Stimulated activated CD4-positive, alpha-beta T cell treated with anti-CD3 and anti-CD28 coated beads, Interleukin-2, amount 100 ng/mL, for 24 hours (primary cell): ENCODE results near the gene METRN.
A peak's percentile ranks its signal among the peaks of the same experiment; 100 is the strongest.

ENCODE experiments used
- DNase-seq, 2 donors: peaks; one replicate each; pipeline ENCODE4 v3.0.0-alpha.2; 2020

The METRN gene

DNA sequence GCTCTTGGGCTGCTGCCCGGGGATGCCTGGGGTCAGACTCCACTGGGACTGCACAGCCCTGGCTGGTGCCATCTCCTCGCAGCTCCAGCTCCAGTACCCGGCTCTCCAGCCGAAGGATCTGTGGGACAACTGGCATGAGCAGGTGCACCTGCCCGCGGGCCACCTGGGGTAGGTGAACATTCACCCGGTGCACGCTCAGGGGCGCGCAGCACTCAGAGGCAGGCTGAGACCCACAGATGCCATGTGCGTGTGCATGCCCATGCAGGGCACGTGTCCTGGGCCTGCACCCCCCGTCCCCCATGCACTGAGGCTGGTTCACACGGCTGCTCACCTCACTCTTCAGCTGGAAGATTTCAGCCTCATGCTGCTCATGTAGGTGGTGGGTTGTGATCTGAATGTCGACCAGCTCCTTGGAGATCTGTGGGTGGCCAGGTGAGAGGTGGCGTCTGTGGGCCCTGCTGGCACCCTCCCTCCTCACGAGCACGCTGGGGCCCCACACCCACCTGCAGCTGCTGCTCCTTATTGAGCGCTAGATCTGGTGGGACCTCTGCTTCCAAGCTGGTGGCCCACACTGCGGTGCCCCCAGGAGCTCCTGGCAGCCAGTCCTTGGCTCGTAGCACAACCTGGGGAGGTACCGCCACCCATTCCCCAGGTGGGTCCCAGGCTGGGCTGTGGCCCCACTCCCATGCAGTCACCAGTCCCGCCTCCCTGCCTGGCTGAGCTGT is 10.7 kb downstream of the METRN start:
- DNase-seq: no peak

DNA sequence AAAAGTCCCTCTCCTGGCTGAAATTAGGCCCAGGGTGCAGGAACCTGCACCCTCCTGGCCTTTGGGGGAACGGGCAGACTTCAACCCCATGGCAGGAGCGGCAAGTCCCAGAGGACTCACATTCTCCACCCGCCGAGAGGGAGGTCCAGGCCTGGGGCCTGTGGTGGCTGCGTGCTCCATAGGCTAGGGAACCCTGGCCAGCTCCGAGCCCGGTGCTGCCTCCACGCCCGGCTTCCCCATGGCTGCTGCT is 11.2 kb downstream of the METRN start:
- no peak for DNase-seq

DNA sequence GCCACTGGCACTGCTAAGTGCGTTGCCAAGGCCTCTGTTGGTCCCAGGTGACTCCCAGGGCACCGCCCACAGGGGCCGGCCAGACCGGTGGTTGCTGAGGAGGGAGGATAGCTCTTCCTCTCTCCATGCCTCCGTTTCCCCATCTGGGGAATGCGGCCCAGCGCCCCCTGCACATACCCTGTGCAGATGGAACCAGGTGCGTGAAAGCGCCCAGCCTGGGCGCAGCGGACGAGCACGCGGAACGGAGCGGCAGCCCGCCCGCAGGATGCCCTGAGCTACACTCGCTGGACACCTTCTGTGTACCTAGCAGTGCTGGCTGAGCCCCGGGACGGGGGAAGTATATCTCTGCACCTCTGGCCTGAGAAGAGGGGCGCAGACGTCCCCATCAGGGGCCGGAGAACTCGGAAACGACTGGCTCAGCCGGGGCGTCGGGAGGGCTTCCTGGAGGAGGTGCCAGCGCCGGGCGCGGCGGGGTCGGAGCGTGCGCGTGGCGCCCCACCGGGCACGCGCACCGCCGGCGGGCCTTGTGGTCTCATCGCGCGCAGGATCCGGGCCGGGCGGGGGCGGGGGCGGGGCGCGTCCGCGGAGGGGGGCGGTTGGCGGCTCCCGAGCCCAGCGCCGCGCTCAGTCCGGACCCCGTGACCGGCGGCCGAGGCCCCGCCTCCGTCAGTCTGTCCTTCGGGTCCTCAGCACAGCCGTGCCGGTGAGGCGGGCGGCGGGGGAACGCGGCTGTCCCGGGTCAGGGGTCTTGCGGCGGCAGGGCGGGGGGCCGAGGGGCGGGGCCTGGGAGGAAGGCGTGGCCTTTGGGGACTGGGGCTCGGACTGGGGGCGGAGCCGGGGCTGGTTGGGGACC is 11.7 kb downstream of the METRN start, which contains the start of the genes CCDC78 and HAGHL:
Gene CCDC78 (minus strand): TSS at position 6 of the 853 bp plus-strand sequence. CDS start 76 bp downstream, outside the sequence.
Gene HAGHL (plus strand): TSS at position 669 of the 853 bp plus-strand sequence. CDS start 404 bp downstream, outside the sequence.
- peak; percentile 66 to 76 for DNase-seq

DNA sequence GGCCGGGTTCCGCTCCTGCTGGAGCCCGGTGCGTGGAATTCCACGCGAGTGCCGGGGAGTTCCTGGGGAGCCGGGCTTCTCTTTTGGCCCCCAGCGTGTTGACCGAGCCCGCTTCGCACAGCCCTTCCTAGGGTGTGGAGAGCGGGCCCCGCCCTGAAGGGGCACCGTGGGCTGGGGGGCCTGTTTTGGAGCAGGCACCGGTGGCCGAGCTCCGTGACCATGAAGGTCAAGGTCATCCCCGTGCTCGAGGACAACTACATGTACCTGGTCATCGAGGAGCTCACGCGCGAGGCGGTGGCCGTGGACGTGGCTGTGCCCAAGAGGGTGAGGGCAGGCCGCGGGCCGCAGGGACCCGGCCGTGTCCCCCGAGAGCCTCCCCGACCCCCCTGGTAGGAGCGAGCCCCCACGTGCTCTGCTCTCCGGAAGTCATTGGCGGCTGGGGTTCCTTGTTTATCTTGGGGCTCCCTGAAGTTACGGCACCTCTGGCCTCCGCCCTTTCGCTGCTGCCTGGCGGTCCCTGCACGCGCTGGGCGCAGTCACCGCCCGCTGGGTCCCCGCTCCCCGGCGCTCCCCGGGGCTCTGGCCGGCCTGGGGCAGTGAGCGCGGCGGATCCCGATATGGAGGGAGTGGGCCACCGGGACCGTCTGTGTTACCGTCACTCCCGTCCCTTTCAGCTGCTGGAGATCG is 12.5 kb downstream of the METRN start:
- DNase-seq: no peak

DNA sequence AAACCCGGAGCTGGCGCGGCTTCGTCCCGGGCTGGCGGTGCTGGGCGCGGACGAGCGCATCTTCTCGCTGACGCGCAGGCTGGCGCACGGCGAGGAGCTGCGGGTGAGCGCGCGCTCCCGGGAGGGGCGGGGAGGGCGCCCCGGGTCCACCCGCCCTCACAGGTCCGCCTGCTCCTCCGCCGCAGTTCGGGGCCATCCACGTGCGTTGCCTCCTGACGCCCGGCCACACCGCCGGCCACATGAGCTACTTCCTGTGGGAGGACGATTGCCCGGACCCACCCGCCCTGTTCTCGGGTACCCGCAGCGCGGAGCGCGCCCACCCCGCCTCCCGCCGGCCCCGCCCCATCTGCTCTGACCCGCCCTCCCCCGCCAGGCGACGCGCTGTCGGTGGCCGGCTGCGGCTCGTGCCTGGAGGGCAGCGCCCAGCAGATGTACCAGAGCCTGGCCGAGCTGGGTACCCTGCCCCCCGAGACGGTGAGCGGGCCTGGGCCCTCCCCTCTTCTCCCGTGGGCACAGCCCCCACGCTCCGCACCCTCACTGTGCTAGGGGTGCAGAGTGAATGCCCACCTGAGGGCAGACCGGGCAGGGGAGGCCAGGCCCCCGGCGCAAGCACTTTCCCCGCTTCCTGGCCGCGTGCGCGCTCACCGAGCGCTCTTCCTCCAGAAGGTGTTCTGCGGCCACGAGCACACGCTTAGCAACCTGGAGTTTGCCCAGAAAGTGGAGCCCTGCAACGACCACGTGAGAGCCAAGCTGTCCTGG is 13.4 kb downstream of the METRN start:
- peak; percentile 52 to 74 for DNase-seq

DNA sequence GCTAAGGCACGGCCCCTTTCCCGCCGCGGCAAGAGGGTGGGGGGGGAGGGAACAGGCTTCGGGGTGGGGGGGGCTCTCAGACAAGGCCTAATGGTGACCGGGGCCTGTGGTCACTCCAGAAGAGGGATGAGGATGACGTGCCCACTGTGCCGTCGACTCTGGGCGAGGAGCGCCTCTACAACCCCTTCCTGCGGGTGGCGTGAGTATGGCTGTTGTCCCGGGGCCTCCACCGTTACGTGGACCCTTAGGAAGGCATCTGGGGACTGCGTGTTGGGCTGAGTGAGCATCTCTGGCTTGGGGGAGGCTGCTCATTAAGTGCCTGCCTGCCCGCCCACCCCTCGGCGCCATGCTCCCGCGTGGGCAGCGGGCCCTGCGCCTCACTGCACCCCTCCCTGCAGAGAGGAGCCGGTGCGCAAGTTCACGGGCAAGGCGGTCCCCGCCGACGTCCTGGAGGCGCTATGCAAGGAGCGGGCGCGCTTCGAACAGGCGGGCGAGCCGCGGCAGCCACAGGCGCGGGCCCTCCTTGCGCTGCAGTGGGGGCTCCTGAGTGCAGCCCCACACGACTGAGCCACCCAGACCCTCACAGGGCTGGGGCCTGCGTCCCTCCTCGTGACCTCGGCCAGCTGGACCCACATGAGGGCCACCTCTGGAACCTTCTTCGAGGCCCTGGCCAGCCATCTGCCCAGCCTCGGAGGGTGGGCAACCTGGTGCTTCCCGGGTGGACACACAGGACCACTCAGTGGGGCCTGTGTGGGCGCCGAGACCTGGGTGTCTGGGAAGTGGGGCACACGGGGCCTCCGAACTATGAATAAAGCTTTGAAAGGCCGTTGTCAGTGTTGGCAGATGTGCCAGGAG is 14.2 kb downstream of the METRN start:
- DNase-seq: no peak

DNA sequence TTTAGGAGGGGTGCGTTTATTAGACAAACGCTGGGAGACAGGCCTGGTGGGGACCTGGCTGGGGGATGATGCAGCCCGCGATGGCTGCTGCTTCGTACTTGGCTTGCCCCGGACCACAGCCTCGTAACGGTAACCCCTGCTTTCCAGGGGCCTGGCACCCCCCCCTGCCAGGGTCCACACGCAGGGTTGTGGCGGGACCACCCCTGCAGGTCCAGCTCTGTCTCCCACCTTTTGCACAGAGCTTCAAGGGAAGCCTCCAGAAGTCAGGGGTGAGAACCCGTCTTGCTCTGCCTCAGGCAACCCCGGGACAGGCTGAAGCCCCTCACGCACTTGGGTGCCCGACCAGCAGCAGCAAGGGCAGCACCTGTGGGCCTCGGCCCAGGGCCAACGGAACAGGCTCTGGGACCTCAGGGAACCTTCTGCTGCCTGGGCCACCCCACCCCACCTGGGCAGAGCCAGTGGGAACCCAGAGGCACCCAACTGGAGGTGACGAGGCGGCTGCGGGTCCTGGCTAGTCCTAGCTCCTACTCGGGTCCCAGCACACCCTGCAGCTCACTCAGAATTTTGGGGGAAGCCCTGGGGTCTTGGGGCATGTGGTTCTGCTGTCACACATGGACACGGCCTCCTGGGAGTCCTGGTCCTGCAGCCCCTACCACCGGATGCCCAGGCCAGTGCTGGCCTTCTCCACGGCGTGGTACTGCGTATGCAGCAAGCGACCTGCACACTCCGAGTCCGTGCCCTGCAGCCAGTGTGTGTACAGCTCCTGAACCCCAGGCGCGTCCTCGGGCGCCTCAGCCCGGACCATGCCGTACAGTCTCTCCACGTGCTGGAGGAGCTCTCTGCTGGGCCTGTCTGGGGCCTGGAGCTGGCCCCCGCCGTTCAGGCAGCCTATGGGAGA is 15.1 kb downstream of the METRN start:
- DNase-seq: no peak

DNA sequence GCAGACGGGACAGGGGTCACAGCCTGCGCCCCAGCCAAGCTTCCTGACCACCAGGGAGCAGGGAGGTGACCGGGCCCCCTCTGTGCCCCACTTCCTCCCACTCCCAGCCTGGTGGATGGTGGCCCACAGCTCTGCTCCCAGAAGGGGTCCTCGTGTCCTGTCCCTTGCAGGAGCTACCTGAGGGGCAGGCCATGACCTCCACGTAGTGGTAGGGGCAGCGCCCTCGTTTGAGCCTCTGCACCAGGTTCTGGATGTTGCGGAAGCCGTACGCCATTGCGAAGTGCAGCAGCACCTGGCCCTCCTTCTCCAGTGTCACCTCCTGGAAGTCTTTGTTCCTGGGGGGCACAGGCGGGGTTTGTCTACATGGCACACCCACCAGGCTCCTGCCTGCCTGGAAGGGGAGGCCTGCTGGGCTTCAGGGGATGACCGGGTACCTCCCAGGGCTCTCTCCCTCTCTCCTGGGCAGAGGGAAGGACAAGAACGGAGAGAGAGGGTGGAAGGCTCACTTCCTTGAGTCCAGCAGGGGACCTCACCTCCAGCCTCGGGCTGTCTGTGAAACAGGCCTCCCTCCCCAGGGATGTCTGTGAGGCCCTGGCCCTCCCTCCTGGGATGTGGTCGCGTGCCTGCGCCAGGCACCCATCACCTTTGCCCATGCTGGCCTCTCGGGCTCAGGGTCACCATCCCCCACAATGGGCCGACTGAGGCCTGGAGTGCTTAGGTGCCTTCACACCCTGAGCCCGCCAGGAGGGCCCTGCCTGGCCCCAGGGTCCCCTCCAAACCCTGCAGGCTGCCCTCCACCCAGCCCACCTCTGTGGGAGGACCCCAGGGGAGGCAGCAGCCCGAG is 16.0 kb downstream of the METRN start:
- no peak for DNase-seq

DNA sequence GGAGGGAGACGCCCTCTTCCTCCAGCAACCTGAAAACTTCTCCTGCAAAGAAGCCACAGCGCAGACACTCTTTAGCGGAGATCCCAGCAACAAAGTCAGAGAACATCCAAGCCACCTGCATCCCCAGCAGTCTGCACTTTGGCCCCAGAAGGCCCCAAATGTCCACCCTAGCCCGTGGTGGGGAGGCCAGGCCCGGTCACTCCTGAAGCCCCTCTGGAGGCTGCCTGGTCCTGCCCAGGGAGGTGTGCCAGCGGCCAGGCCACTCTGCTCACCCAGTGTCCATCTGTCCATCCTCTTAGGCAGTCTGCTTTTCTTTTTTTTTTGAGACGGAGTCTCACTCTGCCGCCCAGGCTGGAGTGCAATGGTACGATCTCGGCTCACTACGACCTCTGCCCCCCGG is 17.4 kb downstream of the METRN start:
- DNase-seq: no peak

DNA sequence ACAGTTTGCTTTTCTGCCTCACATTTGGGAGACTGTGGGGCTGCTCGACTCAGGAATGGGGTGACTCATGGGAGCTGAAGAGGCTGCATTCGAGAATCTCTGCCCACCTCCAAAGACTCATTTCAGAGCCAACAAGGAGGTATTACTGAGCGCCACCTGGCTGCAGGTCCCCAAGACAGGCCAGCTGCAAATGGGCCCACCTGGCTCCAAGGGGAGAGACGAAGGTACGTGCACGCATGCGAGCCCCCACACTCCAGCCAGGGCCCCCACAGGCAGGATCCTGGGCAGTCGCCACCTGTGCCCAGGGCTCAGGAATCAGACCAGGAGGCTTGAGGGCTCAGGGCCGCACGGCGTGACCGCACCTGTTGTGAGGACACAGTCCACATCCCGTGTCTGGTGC is 18.0 kb downstream of the METRN start:
- no peak for DNase-seq

DNA sequence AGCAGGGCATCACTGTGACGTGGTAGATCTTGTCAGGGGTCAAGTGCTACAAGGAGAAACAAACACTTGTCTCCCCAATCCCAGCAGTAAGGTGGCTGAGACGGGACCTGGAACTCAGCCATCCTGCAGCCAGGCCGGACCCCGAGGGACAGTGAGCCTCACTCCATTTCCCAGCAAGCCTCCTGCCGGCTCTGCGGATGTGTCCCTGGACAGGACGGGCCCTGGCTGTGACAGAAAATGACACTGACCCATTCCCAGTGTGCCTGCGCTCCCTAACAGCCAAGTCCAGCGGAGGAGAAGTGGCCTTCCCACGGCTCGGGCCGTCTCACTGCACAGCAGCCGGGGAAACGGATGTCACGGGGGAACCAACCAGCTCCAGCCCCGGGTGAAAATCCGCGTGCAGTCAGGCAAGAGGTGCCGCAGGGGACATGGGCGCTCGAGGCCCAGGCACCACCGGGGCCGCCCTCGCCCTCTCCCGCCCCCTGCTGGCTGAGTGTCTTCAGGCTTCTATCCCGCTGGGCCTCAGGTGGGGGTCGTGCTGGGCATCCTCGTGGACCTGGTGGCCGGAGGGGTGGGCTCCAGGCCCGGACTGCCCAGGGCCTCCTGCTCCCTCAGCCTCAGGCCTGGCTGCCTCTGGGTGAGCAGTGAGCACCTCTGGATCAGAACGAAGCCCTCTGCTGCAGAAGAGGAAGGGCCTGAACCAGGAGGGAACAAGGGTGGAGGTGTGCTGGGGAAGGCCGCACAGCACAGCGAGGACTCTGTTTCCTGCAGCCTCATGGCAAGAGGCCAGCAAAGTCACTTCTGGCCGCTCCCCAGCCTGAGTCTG is 18.7 kb downstream of the METRN start:
- DNase-seq: peak; percentile 47 to 63

DNA sequence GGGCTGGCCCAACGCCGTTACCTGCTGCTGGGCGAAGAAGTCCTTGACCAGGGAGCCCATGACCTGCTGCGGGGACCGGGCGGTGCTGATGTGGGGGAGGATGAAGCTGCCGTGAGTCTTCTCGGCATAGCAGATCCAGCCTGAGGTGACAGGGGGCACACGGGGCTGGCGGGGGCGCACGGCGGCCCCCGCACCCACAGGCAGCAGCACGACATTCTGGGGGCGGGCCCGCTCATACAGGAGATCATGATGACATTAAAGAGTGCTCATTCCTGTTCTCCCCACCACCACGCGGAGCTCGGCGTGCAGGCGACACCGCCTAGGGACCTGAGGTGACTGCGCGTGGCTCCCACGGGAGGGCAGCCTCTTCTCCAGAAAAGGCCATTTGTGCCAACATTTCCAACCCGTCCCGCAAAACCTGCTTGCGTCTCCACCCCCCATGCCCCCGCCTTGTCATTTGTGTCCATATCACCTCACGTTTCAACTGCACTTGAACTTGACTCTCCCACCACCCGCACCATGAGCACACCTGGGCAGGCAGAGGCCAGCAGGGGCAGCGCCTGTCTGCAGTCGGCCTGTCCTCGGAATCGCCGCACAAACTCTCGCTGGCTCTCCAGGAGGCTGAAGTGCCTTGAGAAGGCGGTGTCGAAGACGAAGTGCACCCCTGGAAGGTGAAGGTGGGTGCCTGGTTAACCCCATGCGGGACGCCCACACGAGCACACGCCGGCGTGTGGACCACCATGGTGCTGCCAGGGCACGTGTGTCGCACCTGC is 19.5 kb downstream of the METRN start:
- DNase-seq: no peak

DNA sequence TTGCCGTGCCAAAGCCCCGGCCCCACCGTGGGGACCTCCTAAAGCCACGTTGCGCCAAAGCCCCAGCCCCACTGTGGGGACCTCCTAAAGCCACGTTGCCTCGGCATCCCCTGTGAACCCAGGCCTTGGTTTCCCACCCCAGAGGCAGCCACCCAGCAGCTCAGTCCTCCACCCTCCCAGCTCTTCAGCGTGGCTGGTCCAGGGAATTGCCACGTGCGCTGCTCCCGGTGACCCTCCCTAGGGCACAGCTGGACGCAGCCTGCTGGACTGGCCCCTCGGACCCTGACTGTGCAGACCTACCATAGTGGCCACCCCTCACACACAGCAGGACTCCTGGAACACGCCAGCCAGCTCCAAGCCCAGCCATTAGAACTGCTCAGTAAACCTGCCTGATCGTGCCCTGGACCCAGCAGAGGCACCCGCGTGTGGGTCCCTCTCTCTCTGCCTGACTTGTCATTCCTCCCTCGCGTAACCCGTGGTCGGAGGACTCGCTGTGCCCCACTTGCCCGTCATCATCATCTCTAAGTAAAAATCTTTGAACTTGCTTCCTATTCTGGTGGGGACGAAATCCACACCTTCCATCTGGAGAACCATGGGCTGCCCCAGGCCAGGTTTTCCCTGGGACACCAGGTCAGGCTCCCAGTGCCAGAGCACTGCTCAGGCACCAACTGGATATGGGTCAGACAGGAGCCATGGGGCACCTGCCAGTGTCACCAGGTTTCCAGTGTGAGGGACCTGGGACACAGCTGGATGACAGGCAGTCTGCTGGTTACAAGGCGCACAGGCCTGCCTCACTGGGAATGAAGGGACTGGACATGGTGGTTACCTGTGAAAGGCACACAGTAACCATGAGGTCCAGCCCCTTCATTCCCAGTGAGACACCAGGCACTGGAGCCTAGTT is 20.3 kb downstream of the METRN start:
- DNase-seq: no peak

DNA sequence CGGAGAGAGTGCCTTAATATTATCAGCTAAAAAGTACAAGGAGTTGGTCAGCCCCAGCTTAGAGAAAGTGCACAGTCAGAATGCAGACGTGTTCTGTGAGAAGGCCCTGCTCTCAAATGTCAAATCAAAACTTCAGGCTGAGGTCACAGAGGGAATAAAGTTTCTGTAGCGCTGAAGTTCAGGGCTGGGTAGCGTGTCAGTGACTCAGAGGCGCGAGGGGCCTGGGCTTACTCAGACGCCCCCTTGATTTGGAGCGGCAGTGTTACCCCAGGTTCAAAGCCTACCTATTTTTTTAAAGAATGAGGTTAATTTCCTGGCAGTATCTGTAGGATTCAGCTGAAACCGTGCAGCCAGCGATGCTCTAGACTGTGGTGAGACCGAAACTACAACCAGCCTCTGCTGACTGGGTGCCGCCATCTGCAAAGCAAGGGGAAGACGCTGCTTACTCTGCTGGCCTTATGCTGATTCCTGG is 21.1 kb downstream of the METRN start:
- DNase-seq: peak; percentile 64 to 68

DNA sequence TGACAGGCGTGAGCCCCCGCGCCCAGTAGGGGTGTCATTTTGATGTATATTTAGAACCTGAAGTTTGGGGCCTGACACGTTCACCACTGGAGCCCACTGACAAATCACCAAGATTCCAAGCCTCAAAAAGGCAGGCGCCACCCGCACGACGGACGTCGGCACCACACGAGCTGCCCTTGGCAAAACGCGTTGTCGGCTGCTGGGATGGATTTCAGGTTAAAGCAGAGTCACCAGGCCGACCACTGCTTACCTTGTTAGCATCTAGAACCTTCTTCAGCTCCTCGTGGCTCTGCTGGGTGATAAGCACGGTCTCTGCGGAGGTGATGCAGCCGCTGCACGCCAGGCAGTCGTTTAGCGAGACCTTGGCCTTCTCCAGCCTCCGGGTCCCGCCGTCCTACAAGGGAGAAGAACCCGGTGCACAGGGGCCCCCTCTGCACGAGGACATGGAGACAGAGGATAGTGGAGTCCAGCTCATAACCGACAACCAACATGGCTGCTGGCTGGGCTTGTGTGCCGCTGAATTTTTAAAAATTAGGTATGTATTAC is 22.1 kb downstream of the METRN start:
- no peak for DNase-seq
